Activated CD4-positive, CD25-positive, alpha-beta regulatory T cell treated with anti-CD3 and anti-CD28 coated beads, Interleukin-2, amount 50 U/mL, for 72 hours (primary cell): ENCODE measurements around the gene TNFAIP8.

Experiments
- DNase-seq: peaks from one replicate; pipeline ENCODE4 v3.0.0; 2021

TNFAIP8 gene

GRCh38 chr5:119353213-119353612 lies 2.6 kb upstream of the TNFAIP8 start:
- DNase-seq = no peak

GRCh38 chr5:119353686-119354366 lies 2.0 kb upstream of the TNFAIP8 start:
- no peak for DNase-seq

GRCh38 chr5:119354537-119355243 lies 1.1 kb upstream of the TNFAIP8 start:
- DNase-seq = no peak

- DNase-seq = no peak
Measured at GRCh38 chr5:119355244-119355638, 578 bp upstream of the TNFAIP8 start.

- no peak for DNase-seq
Measured at GRCh38 chr5:119356612-119357188, 881 bp downstream of the TNFAIP8 start.

GRCh38 chr5:119357270-119357669 lies 1.5 kb downstream of the TNFAIP8 start:
- DNase-seq = no peak

GRCh38 chr5:119357808-119358529 lies 2.1 kb downstream of the TNFAIP8 start:
- no peak for DNase-seq

GRCh38 chr5:119358530-119358900 lies 2.7 kb downstream of the TNFAIP8 start:
- DNase-seq = no peak

- no peak for DNase-seq
Measured at GRCh38 chr5:119358901-119359603, 3.2 kb downstream of the TNFAIP8 start.

GRCh38 chr5:119359737-119360413 lies 4.1 kb downstream of the TNFAIP8 start:
- DNase-seq = no peak

GRCh38 chr5:119360905-119361593 lies 5.2 kb downstream of the TNFAIP8 start:
- DNase-seq = no peak

GRCh38 chr5:119361594-119362125 lies 5.8 kb downstream of the TNFAIP8 start:
- DNase-seq = no peak

GRCh38 chr5:119362714-119363113 lies 6.9 kb downstream of the TNFAIP8 start:
- DNase-seq = no peak

GRCh38 chr5:119363271-119363670 lies 7.5 kb downstream of the TNFAIP8 start:
- DNase-seq = no peak

GRCh38 chr5:119363936-119364335 lies 8.1 kb downstream of the TNFAIP8 start:
- no peak for DNase-seq

- no peak for DNase-seq
Measured at GRCh38 chr5:119365847-119366539, 10.2 kb downstream of the TNFAIP8 start.

- no peak for DNase-seq
Measured at GRCh38 chr5:119366540-119366881, 10.7 kb downstream of the TNFAIP8 start.

GRCh38 chr5:119367502-119368237 lies 11.9 kb downstream of the TNFAIP8 start:
- no peak for DNase-seq

GRCh38 chr5:119368238-119368630 lies 12.4 kb downstream of the TNFAIP8 start:
- no peak for DNase-seq

- no peak for DNase-seq
Measured at GRCh38 chr5:119370486-119370885, 14.7 kb downstream of the TNFAIP8 start.
